Measurements from ENCODE around the gene ZNF574. TPM values are rescaled to one million over a fixed set of nuclear protein-coding genes. Genes with fewer than 3 reads are reported as not detected.

The ZNF574 gene
- total and polyA plus RNA-seq, 2 of the 8 experiments (the other 6 are each of a cell fraction or from before 2014, with no cell fraction given) = 27.0 to 38.8 TPM

DNA sequence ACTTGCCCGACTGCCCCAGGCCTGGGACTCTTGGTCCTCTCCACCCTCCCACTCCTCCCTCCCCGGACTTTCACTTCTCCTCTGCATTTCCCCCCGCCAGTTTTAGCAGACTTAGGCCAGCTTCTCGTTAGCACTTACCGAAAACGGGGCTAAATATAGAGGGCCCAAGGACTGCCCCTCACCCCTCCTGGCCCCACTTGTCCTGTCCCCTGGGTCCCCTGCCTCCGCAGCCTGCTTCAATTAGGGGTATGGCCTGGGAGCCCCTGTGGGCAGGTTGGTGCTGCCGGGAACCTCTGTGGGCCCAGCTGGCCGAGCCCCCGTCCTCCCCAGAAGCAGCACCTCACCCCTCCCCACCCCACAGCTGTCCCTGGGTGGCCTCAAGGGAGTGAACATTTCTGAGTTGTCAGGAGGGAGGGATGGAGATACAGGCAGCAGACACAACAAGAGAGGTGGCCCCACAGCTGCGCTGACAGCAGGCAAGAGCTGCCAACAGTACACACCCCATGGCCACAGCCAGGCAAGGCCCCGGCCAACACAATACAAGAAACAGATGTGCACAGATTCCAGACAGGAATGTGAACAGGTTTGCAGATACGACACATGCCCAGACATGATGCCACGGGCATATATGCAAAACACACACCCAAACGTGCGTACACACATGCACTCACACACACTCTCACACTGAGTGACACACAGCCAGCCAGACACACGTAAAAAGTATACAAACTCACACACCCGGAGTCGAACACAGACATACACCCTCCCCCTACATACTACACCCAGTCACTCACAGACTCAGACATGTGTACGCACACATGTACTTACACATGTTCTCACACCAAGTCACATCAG is 53.7 kb downstream of the ZNF574 start (continued):
- TF ChIP-seq, protein P1, sequence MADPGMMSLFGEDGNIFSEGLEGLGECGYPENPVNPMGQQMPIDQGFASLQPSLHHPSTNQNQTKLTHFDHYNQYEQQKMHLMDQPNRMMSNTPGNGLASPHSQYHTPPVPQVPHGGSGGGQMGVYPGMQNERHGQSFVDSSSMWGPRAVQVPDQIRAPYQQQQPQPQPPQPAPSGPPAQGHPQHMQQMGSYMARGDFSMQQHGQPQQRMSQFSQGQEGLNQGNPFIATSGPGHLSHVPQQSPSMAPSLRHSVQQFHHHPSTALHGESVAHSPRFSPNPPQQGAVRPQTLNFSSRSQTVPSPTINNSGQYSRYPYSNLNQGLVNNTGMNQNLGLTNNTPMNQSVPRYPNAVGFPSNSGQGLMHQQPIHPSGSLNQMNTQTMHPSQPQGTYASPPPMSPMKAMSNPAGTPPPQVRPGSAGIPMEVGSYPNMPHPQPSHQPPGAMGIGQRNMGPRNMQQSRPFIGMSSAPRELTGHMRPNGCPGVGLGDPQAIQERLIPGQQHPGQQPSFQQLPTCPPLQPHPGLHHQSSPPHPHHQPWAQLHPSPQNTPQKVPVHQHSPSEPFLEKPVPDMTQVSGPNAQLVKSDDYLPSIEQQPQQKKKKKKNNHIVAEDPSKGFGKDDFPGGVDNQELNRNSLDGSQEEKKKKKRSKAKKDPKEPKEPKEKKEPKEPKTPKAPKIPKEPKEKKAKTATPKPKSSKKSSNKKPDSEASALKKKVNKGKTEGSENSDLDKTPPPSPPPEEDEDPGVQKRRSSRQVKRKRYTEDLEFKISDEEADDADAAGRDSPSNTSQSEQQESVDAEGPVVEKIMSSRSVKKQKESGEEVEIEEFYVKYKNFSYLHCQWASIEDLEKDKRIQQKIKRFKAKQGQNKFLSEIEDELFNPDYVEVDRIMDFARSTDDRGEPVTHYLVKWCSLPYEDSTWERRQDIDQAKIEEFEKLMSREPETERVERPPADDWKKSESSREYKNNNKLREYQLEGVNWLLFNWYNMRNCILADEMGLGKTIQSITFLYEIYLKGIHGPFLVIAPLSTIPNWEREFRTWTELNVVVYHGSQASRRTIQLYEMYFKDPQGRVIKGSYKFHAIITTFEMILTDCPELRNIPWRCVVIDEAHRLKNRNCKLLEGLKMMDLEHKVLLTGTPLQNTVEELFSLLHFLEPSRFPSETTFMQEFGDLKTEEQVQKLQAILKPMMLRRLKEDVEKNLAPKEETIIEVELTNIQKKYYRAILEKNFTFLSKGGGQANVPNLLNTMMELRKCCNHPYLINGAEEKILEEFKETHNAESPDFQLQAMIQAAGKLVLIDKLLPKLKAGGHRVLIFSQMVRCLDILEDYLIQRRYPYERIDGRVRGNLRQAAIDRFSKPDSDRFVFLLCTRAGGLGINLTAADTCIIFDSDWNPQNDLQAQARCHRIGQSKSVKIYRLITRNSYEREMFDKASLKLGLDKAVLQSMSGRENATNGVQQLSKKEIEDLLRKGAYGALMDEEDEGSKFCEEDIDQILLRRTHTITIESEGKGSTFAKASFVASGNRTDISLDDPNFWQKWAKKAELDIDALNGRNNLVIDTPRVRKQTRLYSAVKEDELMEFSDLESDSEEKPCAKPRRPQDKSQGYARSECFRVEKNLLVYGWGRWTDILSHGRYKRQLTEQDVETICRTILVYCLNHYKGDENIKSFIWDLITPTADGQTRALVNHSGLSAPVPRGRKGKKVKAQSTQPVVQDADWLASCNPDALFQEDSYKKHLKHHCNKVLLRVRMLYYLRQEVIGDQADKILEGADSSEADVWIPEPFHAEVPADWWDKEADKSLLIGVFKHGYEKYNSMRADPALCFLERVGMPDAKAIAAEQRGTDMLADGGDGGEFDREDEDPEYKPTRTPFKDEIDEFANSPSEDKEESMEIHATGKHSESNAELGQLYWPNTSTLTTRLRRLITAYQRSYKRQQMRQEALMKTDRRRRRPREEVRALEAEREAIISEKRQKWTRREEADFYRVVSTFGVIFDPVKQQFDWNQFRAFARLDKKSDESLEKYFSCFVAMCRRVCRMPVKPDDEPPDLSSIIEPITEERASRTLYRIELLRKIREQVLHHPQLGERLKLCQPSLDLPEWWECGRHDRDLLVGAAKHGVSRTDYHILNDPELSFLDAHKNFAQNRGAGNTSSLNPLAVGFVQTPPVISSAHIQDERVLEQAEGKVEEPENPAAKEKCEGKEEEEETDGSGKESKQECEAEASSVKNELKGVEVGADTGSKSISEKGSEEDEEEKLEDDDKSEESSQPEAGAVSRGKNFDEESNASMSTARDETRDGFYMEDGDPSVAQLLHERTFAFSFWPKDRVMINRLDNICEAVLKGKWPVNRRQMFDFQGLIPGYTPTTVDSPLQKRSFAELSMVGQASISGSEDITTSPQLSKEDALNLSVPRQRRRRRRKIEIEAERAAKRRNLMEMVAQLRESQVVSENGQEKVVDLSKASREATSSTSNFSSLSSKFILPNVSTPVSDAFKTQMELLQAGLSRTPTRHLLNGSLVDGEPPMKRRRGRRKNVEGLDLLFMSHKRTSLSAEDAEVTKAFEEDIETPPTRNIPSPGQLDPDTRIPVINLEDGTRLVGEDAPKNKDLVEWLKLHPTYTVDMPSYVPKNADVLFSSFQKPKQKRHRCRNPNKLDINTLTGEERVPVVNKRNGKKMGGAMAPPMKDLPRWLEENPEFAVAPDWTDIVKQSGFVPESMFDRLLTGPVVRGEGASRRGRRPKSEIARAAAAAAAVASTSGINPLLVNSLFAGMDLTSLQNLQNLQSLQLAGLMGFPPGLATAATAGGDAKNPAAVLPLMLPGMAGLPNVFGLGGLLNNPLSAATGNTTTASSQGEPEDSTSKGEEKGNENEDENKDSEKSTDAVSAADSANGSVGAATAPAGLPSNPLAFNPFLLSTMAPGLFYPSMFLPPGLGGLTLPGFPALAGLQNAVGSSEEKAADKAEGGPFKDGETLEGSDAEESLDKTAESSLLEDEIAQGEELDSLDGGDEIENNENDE (IDR thresholded peaks at IDR 0.05; ENCODE audit: insufficient replicate concordance, low read length) = no peak
- TF ChIP-seq EZH2 (IDR thresholded peaks at IDR 0.05; ENCODE audit: low read depth, low read length, severe bottlenecking) = no peak
- no peak for TF ChIP-seq CHD2 (IDR thresholded peaks at IDR 0.05; ENCODE audit: low read length)
- TF ChIP-seq, protein P2, sequence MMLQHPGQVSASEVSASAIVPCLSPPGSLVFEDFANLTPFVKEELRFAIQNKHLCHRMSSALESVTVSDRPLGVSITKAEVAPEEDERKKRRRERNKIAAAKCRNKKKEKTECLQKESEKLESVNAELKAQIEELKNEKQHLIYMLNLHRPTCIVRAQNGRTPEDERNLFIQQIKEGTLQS (IDR thresholded peaks at IDR 0.05; ENCODE audit: insufficient read depth, low read depth, low read length) = no peak
- TF ChIP-seq SRF (IDR thresholded peaks at IDR 0.05; ENCODE audit: low read depth, low read length) = no peak
- no peak for TF ChIP-seq POLR2AphosphoS5 (IDR thresholded peaks at IDR 0.05; ENCODE audit: low read depth, low read length)
- TF ChIP-seq PHF8 (conservative IDR thresholded peaks at IDR 0.05; ENCODE audit: low read depth, low read length) = no peak
- TF ChIP-seq MAFK (IDR thresholded peaks at IDR 0.05; ENCODE audit: low read depth, low read length) = no peak
- no peak for TF ChIP-seq CREB1 (IDR thresholded peaks at IDR 0.05)
- TF ChIP-seq SP4 (IDR thresholded peaks at IDR 0.05; ENCODE audit: low read length) = no peak
